Fibroblast of skin of abdomen (primary cell): ENCODE data around the gene RAD9A.
"Not testable (repeated sequence)": the region's sequence is repeated elsewhere in the genome, so short reads cannot be mapped to it uniquely, and the experiment has no call there.

Experiments
- DNase-seq: peaks from one replicate; pipeline ENCODE4 v3.0.0-alpha.2; 2013

Gene RAD9A

GRCh38 chr11:67397536-67397935 is 5.8 kb downstream of the RAD9A start:
- no peak for DNase-seq

- no peak for DNase-seq
These were observed 6.3 kb downstream of the RAD9A start for GRCh38 chr11:67397986-67398660.

GRCh38 chr11:67398661-67399563 is 7.1 kb downstream of the RAD9A start:
- DNase-seq, result no peak

GRCh38 chr11:67400251-67400941 is 8.6 kb downstream of the RAD9A start:
- no peak for DNase-seq

- DNase-seq, result no peak
These were observed 9.2 kb downstream of the RAD9A start for GRCh38 chr11:67400942-67401494.

- DNase-seq, result peak; percentile 90
These were observed 9.9 kb downstream of the RAD9A start, which contains the start of gene PPP1CA for GRCh38 chr11:67401495-67402191. Gene PPP1CA (minus strand): TSS chr11:67401858. CDS start chr11:67401782, 76 bp downstream.

- DNase-seq, result not testable (repeated sequence)
These were observed 10.5 kb downstream of the RAD9A start for GRCh38 chr11:67402192-67402839.

- DNase-seq, result not testable (repeated sequence)
These were observed 11.3 kb downstream of the RAD9A start for GRCh38 chr11:67403085-67403484.

- DNase-seq, result no peak
These were observed 12.9 kb downstream of the RAD9A start for GRCh38 chr11:67404515-67405195.

- DNase-seq, result no peak
These were observed 13.4 kb downstream of the RAD9A start for GRCh38 chr11:67405196-67405567.

- DNase-seq, result no peak
These were observed 14.0 kb downstream of the RAD9A start for GRCh38 chr11:67405688-67406339.

- no peak for DNase-seq
These were observed 14.7 kb downstream of the RAD9A start for GRCh38 chr11:67406420-67406968.

GRCh38 chr11:67406969-67407687 is 15.3 kb downstream of the RAD9A start:
- no peak for DNase-seq

GRCh38 chr11:67407688-67408163 is 15.9 kb downstream of the RAD9A start:
- no peak for DNase-seq

- no peak for DNase-seq
These were observed 16.8 kb downstream of the RAD9A start for GRCh38 chr11:67408437-67409200.

GRCh38 chr11:67409261-67409666 is 17.5 kb downstream of the RAD9A start:
- no peak for DNase-seq

GRCh38 chr11:67409781-67410368 is 18.1 kb downstream of the RAD9A start:
- DNase-seq, result no peak

GRCh38 chr11:67410369-67410831 is 18.6 kb downstream of the RAD9A start:
- DNase-seq, result no peak
